Calu3 (cell line): Measurements from ENCODE around the gene CMTM2. TPM values are rescaled to one million over a fixed set of nuclear protein-coding genes. Genes with fewer than 3 reads are reported as not detected.

Experiments used
- BruUV-seq: library from RNA; stranded (reverse); fragments of 400-500 nt; replicated peaks from 2 replicates; lab custom pipeline; 2021; lab: Mats Ljungman, UMichigan
- CTCF ChIA-PET: fragments of 300-600 bp; sonication (Branson Sonifier 250); formaldehyde crosslinking; loops from one replicate; lab custom pipeline; 2022; ENCODE audit warnings: antibody characterized with exemption; lab: Charles Lee
- DNase-seq: peaks from one replicate; pipeline ENCODE4 v3.0.0; 2022
- H3K27ac Mint-ChIP-seq: one replicate; pipeline ENCODE4 v1.8.0; 2022; ENCODE audit warnings: mixed read lengths; ENCODE audit not compliant: unreplicated experiment
- H3K27me3 Mint-ChIP-seq: one replicate; pipeline ENCODE4 v1.8.0; 2022; ENCODE audit warnings: mixed read lengths; ENCODE audit not compliant: unreplicated experiment
- H3K36me3 Mint-ChIP-seq: one replicate; pipeline ENCODE4 v1.8.0; 2022; ENCODE audit warnings: mild to moderate bottlenecking, moderate library complexity, mixed read lengths; ENCODE audit not compliant: insufficient read depth, unreplicated experiment
- H3K4me1 Mint-ChIP-seq: one replicate; pipeline ENCODE4 v1.8.0; 2022; ENCODE audit warnings: mild to moderate bottlenecking, low read depth, mixed read lengths; ENCODE audit not compliant: unreplicated experiment
- H3K4me3 Mint-ChIP-seq: one replicate; pipeline ENCODE4 v1.8.0; 2022; ENCODE audit warnings: mild to moderate bottlenecking, low read depth, moderate library complexity, mixed read lengths; ENCODE audit not compliant: unreplicated experiment
- H3K9me3 Mint-ChIP-seq: one replicate; pipeline ENCODE4 v1.8.0; 2022; ENCODE audit warnings: low read depth, mixed read lengths; ENCODE audit not compliant: unreplicated experiment
- intact Hi-C: fragments of 100-400 bp; cut with micrococcal nuclease; formaldehyde crosslinking; loops from one replicate; pipeline ENCODE4 v1.10.0; 2022; ENCODE audit not compliant: unreplicated experiment
- total RNA-seq: library from RNA; stranded (reverse); gene quantifications from 2 replicates; pipeline ENCODE4 v1.2.3, GENCODE V29; 2022
- TF ChIP-seq, protein P1 (sequence below): fragments of 200-600 bp; IDR thresholded peaks from one replicate; pipeline ENCODE4 v1.8.0; 2022; ENCODE audit warnings: antibody characterized with exemption; ENCODE audit not compliant: unreplicated experiment

CMTM2 gene
- total RNA-seq, 1 experiment from 2014 or later = 0.92 TPM

DNA sequence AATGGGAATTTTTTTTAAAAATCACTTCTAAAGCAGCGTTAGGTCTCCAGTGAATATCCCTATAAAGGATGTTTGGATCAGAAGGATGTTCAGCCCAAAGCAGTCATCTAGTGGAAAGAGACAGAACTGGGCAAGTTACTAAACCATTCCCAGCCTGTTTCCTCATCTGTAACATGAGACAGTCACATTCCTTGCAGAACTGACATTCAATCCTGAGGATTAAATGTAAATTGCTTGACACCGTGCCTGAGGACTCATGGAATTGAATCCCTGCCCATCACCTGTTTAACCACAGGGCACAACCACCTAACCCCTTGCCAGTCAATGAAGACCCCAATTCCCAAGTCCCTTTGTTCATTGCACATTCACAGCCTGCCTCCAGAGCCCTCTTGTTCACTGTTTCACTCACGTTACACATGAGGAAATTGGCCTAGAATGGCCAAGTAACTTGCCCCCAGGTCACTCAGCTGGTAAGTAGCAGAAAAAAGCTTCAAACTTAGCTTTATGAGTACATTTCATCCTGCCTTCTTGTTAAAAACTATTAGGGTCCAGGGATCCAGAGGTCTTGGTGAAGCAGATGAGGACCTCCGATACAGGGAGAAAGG is 1.4 kb downstream of the CMTM2 start:
- intact Hi-C loops = no loop called here
- no peak for DNase-seq
- H3K4me1 Mint-ChIP-seq = peaks cover 29% of the 10 kb centered on the region
- CTCF ChIA-PET = interaction anchor here (0.5 to 1.6 kb wide), 3 partner anchors 11 to 59 kb away, joined by 3 to 5 read pairs (median 4); no protein-coding TSS in a partner anchor
- BruUV-seq = no TSS peak
- H3K27ac Mint-ChIP-seq = peak overlapping the region; percentile 31
- no peak overlapping the region for H3K4me3 Mint-ChIP-seq
- H3K27me3 Mint-ChIP-seq = no peaks in the 10 kb centered on the region
- peaks cover 5% of the 10 kb centered on the region for H3K36me3 Mint-ChIP-seq
- no peaks in the 10 kb centered on the region for H3K9me3 Mint-ChIP-seq
- TF ChIP-seq, protein P1, sequence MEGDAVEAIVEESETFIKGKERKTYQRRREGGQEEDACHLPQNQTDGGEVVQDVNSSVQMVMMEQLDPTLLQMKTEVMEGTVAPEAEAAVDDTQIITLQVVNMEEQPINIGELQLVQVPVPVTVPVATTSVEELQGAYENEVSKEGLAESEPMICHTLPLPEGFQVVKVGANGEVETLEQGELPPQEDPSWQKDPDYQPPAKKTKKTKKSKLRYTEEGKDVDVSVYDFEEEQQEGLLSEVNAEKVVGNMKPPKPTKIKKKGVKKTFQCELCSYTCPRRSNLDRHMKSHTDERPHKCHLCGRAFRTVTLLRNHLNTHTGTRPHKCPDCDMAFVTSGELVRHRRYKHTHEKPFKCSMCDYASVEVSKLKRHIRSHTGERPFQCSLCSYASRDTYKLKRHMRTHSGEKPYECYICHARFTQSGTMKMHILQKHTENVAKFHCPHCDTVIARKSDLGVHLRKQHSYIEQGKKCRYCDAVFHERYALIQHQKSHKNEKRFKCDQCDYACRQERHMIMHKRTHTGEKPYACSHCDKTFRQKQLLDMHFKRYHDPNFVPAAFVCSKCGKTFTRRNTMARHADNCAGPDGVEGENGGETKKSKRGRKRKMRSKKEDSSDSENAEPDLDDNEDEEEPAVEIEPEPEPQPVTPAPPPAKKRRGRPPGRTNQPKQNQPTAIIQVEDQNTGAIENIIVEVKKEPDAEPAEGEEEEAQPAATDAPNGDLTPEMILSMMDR = no peak

DNA sequence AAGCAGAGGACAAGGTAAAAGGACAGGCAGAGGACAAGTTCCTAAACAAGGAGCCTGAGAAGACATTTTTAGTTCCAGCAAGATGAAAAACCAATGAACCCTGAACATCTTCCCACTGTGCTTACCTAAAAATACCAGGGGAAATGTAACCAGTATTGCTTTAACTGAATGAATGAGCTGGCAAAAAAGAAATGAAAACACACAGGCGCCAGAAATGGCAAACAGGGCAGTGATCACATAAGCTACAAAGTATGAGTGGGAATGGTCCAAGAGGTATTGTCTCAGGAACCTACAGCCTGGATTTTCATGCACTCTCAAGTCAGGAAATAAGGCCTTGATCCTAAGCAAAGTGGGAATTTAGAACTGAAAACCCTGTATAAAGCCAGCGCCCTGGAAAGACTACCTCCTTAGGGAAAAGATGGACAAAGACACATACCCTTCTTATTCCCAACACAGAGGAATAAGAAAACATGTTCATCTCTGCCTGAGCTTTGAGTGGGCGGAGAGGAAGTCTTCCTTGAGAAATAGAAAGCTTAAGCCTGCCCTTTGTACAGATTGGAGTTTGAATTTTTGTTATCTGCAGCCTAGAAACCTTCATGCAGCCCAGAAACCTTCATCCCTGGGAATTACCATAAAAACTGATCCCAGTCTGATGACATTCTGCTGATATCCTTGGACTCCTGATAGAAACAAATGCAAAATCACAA is 2.1 kb downstream of the CMTM2 start:
- BruUV-seq = no TSS peak
- H3K36me3 Mint-ChIP-seq = peaks cover 5% of the 10 kb centered on the region
- peak overlapping the region; percentile 31 for H3K27ac Mint-ChIP-seq
- H3K4me1 Mint-ChIP-seq = peaks cover 29% of the 10 kb centered on the region
- H3K27me3 Mint-ChIP-seq = no peaks in the 10 kb centered on the region
- CTCF ChIA-PET = interaction anchor here (0.5 to 1.5 kb wide), 3 partner anchors 8 to 60 kb away, joined by 3 to 4 read pairs (median 3); no protein-coding TSS in a partner anchor
- H3K9me3 Mint-ChIP-seq = no peaks in the 10 kb centered on the region
- no peak overlapping the region for H3K4me3 Mint-ChIP-seq
- no peak for DNase-seq
- intact Hi-C loops = no loop called here
- TF ChIP-seq, protein P1 = no peak

- Mint-ChIP-seq H3K4me1 (peaks cover 23% of the 10 kb centered on the region), H3K4me3 (no peak overlapping the region), H3K27ac (no peak overlapping the region), H3K36me3 (peaks cover 4% of the 10 kb centered on the region), H3K27me3 (no peaks in the 10 kb centered on the region), H3K9me3 (no peaks in the 10 kb centered on the region)
- TF ChIP-seq, protein P1 = no peak
- intact Hi-C loops = no loop called here
- CTCF ChIA-PET = interaction anchor here (0.6 kb wide), 1 partner anchor 176 kb away, joined by 4 read pairs; no protein-coding TSS in a partner anchor
- BruUV-seq = no TSS peak
- no peak for DNase-seq
These were observed 6.4 kb downstream of the CMTM2 start for GRCh38 chr16:66585481-66586239.

DNA sequence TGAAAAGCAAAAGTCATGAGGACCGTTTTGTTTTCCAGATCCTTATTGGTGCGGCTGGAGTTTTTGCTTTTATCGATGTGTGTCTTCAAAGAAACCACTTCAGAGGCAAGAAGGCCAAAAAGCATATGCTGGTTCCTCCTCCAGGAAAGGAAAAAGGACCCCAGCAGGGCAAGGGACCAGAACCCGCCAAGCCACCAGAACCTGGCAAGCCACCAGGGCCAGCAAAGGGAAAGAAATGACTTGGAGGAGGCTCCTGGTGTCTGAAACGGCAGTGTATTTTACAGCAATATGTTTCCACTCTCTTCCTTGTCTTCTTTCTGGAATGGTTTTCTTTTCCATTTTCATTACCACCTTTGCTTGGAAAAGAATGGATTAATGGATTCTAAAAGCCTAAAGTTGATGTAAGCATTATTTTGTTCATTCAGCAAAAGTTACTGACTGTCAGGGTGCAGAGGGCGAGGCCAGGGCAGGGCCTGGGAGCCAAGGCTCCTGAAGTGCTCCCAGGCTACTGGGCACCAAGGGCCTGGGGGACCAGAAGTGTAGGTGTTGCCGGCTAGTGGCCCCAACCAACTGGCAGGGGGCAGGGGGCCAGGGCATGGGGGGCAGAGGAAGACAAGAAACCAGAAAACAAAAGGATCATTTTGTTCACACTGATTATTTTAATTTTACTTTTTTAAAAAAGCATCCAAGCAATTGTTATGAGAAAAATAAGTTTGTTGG is 8.8 kb downstream of the CMTM2 start:
- TF ChIP-seq, protein P1 = no peak
- Mint-ChIP-seq H3K9me3 (no peaks in the 10 kb centered on the region), H3K4me1 (peaks cover 7% of the 10 kb centered on the region), H3K4me3 (no peak overlapping the region), H3K36me3 (peaks cover 4% of the 10 kb centered on the region), H3K27me3 (no peaks in the 10 kb centered on the region), H3K27ac (no peak overlapping the region)
- no peak for DNase-seq
- intact Hi-C loops = no loop called here
- BruUV-seq = no TSS peak
- CTCF ChIA-PET = no interaction called here
